IPS-18a (cell line): ENCODE results near the gene HYAL4.
A peak's percentile ranks its signal among the peaks of the same experiment; 100 is the strongest.

Source experiments
- H3K27ac ChIP-seq: one replicate; pipeline ENCODE4 v1.5.1; 2013; ENCODE audit warnings: low read length
- H3K27me3 ChIP-seq: one replicate; pipeline ENCODE4 v1.6.1; 2013; ENCODE audit warnings: mild to moderate bottlenecking, low read length; ENCODE audit not compliant: control insufficient read depth, insufficient read depth
- H3K36me3 ChIP-seq: one replicate; pipeline ENCODE4 v1.6.1; 2013; ENCODE audit warnings: low read depth, low read length; ENCODE audit not compliant: control insufficient read depth
- H3K4me1 ChIP-seq: one replicate; pipeline ENCODE4 v1.6.1; 2013; ENCODE audit warnings: low read depth, low read length; ENCODE audit not compliant: control insufficient read depth
- H3K4me3 ChIP-seq: one replicate; pipeline ENCODE4 v1.5.1; 2013; ENCODE audit warnings: low read length
- H3K9ac ChIP-seq: one replicate; pipeline ENCODE4 v1.6.1; 2013; ENCODE audit warnings: mild to moderate bottlenecking, low read length, moderate library complexity
- H3K9me3 ChIP-seq: one replicate; pipeline ENCODE4 v1.6.1; 2013; ENCODE audit warnings: low read depth, low read length; ENCODE audit not compliant: control insufficient read depth

HYAL4 gene, protein sequence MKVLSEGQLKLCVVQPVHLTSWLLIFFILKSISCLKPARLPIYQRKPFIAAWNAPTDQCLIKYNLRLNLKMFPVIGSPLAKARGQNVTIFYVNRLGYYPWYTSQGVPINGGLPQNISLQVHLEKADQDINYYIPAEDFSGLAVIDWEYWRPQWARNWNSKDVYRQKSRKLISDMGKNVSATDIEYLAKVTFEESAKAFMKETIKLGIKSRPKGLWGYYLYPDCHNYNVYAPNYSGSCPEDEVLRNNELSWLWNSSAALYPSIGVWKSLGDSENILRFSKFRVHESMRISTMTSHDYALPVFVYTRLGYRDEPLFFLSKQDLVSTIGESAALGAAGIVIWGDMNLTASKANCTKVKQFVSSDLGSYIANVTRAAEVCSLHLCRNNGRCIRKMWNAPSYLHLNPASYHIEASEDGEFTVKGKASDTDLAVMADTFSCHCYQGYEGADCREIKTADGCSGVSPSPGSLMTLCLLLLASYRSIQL

DNA sequence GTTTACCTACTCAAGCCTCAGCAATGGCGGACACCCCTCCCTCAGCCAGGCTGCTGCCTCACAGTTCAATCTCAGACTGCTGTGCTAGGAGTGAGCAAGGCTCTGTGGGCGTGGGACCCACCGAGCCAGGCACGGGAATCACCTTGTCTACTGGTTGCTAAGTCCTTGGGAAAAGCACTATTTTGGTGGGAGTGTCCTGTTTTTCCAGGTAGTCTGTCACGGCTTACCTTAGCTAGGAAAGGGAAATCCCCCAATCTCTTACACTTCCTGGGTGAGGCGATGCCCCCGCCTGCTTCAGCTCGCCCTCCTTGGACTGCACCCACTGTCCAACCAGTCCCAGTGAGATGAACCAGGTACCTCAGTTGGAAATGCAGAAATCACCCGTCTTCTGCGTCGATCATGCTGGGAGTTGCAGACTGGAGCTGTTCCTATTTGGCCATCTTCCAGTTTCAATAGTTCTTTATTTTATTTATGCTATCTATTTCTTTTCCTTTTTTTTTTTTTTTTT, at the start of gene HYAL4:
Gene HYAL4 (plus strand): TSS at position 458 of the 508 bp plus-strand sequence. CDS start 23,105 bp downstream, outside the sequence.
- no peaks in the 10 kb centered on the region for H3K27me3 ChIP-seq
- H3K4me1 ChIP-seq, result no peaks in the 10 kb centered on the region
- no peaks in the 10 kb centered on the region for H3K9me3 ChIP-seq
- H3K9ac ChIP-seq, result no peak within 1 kb of the TSS
- no peaks in the 10 kb centered on the region for H3K36me3 ChIP-seq
- H3K27ac ChIP-seq, result no peak within 1 kb of the TSS
- no peak within 1 kb of the TSS for H3K4me3 ChIP-seq

DNA sequence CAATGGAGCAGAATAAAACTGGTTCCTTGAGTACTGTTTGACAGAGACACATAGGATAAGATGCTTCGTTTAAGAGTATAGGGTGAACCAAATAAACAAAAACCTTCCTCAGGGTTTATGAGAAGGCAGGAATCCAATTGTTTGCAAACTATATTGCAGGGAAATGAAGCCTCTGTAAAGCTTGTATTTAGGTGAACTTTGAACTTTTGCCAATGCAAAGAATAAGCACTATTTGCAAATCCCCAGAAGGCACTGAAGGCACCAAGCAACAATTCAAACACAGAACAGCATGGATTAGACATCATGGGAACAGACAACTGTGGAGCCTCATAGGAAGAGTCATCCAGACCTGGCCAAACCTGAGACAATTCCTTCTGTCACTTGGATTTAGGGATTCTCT, 49.1 kb upstream of the HYAL4 start:
- no peaks in the 10 kb centered on the region for H3K27me3 ChIP-seq
- H3K36me3 ChIP-seq, result no peaks in the 10 kb centered on the region
- no peak overlapping the region for H3K4me3 ChIP-seq
- no peak overlapping the region for H3K9ac ChIP-seq
- H3K27ac ChIP-seq, result no peak overlapping the region
- peaks cover 10% of the 10 kb centered on the region for H3K4me1 ChIP-seq
- no peaks in the 10 kb centered on the region for H3K9me3 ChIP-seq

GRCh38 chr7:123796568-123796967, 48.4 kb upstream of the HYAL4 start:
- H3K27ac ChIP-seq, result no peak overlapping the region
- H3K27me3 ChIP-seq, result no peaks in the 10 kb centered on the region
- no peak overlapping the region for H3K4me3 ChIP-seq
- no peak overlapping the region for H3K9ac ChIP-seq
- no peaks in the 10 kb centered on the region for H3K36me3 ChIP-seq
- peaks cover 10% of the 10 kb centered on the region for H3K4me1 ChIP-seq
- H3K9me3 ChIP-seq, result no peaks in the 10 kb centered on the region

DNA sequence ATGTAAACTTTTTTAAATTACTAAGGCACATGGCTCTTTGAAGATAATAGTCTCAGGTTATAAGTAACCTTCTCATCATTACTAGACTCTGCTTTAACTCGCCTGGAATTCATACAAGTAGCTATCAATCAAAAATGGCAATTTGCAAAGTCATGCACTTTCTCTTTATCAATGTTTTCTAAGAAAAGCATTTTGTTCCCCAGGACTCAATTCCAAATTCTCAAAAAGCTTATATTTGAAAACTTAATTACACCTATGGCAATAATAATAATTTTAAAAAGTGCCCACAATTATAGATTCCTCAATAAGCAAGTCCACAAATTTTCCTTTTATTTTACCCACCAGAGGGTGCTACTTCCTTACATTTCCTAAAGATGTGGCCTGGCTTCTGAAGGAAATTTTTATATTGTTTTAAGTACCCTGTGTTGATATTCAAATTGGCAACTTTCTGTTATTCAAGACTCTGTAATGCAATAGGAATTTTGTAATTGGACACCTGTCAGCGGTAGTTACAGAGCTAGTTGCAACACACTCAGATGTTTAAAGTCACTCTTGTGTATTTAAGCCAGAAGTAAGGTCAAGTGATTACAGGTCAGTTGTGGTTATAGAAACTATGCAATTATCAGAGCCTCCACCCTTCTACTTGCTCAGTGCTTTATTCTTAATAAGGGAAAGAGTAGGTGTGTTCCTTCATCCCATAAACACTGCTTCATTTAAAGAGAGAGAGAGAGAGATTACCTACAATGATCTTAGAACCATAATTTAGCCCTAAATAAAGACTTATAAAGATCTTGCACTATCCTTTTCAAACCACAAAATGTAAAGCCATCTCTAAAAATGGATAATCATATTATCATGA, 47.1 kb upstream of the HYAL4 start:
- Histone ChIP-seq H3K27me3 (no peaks in the 10 kb centered on the region), H3K4me3 (no peak overlapping the region), H3K27ac (peak overlapping the region; percentile 53)

GRCh38 chr7:123798532-123799188, 46.3 kb upstream of the HYAL4 start:
- H3K27ac ChIP-seq, result no peak overlapping the region
- no peaks in the 10 kb centered on the region for H3K36me3 ChIP-seq
- no peaks in the 10 kb centered on the region for H3K9me3 ChIP-seq
- H3K27me3 ChIP-seq, result no peaks in the 10 kb centered on the region
- peaks cover 10% of the 10 kb centered on the region for H3K4me1 ChIP-seq
- H3K4me3 ChIP-seq, result no peak overlapping the region
- H3K9ac ChIP-seq, result no peak overlapping the region

More for the DNA sequence above, 47.1 kb upstream of the HYAL4 start:
- H3K36me3 ChIP-seq, result no peaks in the 10 kb centered on the region
- no peaks in the 10 kb centered on the region for H3K9me3 ChIP-seq
- H3K4me1 ChIP-seq, result peaks cover 10% of the 10 kb centered on the region
- no peak overlapping the region for H3K9ac ChIP-seq

DNA sequence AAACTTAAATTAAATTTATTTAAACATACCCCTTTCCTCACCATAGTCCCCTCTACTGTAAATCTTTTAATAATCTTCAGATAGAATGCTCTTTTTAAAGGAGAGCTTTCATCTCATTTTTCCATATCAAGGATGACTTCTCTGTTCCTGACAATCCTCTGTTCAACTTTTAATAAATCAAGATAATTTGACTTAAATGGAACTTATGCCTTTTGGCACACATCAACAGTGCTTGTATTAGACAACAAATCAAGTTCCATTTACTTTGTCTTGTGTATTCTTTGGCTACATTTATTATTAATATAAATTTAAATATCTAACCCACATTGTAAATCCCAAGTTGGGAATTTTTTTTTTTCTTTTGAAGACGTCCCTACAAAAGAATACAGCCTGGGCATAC, 42.7 kb upstream of the HYAL4 start:
- H3K4me3 ChIP-seq, result no peak overlapping the region
- H3K9ac ChIP-seq, result no peak overlapping the region
- H3K36me3 ChIP-seq, result no peaks in the 10 kb centered on the region
- no peaks in the 10 kb centered on the region for H3K27me3 ChIP-seq
- H3K4me1 ChIP-seq, result peaks cover 10% of the 10 kb centered on the region
- H3K9me3 ChIP-seq, result no peaks in the 10 kb centered on the region
- H3K27ac ChIP-seq, result no peak overlapping the region

DNA sequence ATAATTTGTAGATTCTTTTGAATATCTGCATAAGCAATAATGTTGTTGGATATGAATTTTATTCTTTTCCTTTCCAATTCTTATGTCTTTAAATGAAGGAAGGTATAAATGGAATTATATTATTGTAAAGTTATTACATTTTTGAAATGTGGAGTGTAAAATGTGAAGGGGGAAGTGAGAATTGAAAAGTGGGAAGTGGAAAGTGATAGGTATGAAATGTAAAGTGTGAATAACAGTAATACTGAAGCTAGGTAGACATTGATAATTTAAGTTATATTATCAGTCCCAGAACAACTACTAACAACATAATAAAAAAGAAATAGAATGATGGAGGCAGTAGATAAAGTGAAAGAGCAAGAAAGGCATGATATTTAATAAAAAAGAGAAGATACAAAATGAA, 39.7 kb upstream of the HYAL4 start:
- Histone ChIP-seq H3K27ac (no peak overlapping the region), H3K27me3 (no peaks in the 10 kb centered on the region), H3K9ac (no peak overlapping the region), H3K4me1 (no peaks in the 10 kb centered on the region), H3K9me3 (no peaks in the 10 kb centered on the region), H3K36me3 (no peaks in the 10 kb centered on the region), H3K4me3 (no peak overlapping the region)

DNA sequence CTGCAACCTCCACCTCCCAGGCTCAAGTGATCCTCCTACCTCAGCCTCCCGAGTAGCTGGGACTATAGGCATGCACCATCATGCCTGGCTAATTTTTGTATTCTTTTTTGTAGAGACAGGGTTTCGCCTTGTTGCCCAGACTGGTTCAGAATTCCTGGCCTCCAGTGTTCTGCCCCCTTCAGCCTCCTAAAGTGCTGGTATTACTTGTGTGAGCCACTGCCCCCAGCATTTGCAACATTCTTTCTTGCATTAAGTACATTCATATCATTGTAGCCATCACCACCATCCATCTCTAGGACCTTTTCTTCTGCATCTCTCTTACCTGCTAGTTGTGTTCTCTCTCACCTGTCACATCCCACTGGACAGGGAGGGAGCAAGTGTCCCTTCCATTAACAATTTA, 35.5 kb upstream of the HYAL4 start:
- H3K36me3 ChIP-seq, result no peaks in the 10 kb centered on the region

GRCh38 chr7:123811056-123811455, 33.9 kb upstream of the HYAL4 start:
- Histone ChIP-seq H3K9me3 (peaks cover 3% of the 10 kb centered on the region), H3K36me3 (no peaks in the 10 kb centered on the region), H3K27me3 (no peaks in the 10 kb centered on the region), H3K9ac (no peak overlapping the region), H3K4me1 (no peaks in the 10 kb centered on the region), H3K27ac (no peak overlapping the region), H3K4me3 (no peak overlapping the region)

More for the DNA sequence above, 35.5 kb upstream of the HYAL4 start:
- H3K9ac ChIP-seq, result no peak overlapping the region
- H3K4me1 ChIP-seq, result no peaks in the 10 kb centered on the region
- H3K27me3 ChIP-seq, result no peaks in the 10 kb centered on the region
- peaks cover 3% of the 10 kb centered on the region for H3K9me3 ChIP-seq
- H3K4me3 ChIP-seq, result no peak overlapping the region
- H3K27ac ChIP-seq, result no peak overlapping the region

DNA sequence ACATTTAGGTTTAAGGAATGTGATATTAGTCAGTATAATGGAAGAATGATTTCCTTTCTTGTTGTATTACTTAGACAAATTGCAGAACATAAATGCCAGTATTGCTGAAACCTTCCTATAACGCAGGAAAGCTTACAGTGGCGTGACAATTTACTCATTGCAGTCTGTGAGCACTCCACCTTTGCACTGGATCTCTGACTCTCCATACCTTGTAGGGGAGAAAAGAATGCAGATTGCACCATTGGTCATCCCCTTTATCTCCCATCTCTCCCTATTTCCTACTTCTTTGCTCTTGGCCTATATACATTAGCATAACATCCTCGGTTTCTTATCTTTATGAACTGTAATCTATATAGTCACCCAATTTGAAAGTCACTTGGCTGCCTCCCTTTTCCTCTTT, 28.1 kb upstream of the HYAL4 start:
- H3K36me3 ChIP-seq, result no peaks in the 10 kb centered on the region
- H3K27ac ChIP-seq, result no peak overlapping the region
- no peaks in the 10 kb centered on the region for H3K27me3 ChIP-seq
- no peaks in the 10 kb centered on the region for H3K4me1 ChIP-seq
- no peak overlapping the region for H3K9ac ChIP-seq
- H3K4me3 ChIP-seq, result no peak overlapping the region
- H3K9me3 ChIP-seq, result peaks cover 3% of the 10 kb centered on the region

- Histone ChIP-seq H3K4me3 (no peak overlapping the region), H3K9me3 (no peaks in the 10 kb centered on the region), H3K9ac (no peak overlapping the region), H3K27ac (no peak overlapping the region), H3K4me1 (no peaks in the 10 kb centered on the region), H3K36me3 (no peaks in the 10 kb centered on the region), H3K27me3 (no peaks in the 10 kb centered on the region)
These were observed 26.0 kb upstream of the HYAL4 start for GRCh38 chr7:123819001-123819400.
